Measurements from ENCODE around the gene PAIP2. TPM values are rescaled to one million over a fixed set of nuclear protein-coding genes. Genes with fewer than 3 reads are reported as not detected.

The PAIP2 gene
- total RNA-seq, 1 donor from 2014 or later: 77.6 TPM

DNA sequence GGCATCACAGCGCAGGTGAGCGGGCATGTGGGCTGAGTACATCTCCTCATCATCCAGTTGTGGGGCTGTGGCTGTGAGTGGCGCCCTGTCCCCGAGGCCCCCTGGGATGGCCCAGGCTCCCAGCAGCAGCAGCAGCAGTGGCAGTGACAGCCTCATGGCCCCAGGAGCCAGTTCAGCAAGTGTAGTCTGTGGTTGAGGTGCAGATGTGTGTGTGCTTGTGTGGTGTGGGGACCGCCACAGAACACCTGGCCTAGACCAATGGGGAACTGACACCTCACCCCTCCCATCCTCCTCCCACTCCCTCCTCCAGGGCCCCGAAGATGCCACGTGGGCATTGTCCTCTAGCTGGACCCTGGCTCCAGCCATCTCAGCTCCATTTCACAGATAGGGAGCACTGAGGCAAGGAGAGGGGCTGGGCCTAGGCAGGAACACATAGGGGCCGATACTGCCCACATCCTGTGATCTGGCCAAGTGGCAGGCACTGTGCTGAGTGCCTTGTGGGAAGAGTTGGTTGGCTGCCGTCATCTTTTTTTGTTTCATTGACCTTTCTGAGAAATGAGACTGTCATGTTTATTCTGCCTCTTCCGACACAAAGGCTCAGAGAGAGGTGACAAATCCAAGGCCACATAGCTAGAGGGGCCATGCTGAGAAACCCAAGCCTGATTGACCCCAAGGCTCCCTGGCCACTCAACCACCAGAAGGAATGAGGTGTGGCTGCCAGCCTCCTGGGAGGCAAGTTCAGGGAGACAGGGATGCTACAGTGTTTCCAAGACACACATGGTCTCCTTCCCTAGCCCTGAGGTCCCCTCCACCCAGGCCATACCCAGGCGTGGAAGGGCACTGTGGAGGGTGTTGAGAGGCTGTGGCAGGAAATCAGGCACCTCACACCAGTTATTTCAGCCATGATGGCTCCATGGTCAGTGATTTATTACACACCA lies 48.3 kb downstream of the PAIP2 start, which contains the start of gene MZB1:
Gene MZB1 (minus strand): TSS at position 213 of the 938 bp plus-strand sequence. CDS start 57 bp downstream, at position 156.
- no peak for TF ChIP-seq CTCF (conservative IDR thresholded peaks at IDR 0.05; ENCODE audit: low read depth, low read length)

DNA sequence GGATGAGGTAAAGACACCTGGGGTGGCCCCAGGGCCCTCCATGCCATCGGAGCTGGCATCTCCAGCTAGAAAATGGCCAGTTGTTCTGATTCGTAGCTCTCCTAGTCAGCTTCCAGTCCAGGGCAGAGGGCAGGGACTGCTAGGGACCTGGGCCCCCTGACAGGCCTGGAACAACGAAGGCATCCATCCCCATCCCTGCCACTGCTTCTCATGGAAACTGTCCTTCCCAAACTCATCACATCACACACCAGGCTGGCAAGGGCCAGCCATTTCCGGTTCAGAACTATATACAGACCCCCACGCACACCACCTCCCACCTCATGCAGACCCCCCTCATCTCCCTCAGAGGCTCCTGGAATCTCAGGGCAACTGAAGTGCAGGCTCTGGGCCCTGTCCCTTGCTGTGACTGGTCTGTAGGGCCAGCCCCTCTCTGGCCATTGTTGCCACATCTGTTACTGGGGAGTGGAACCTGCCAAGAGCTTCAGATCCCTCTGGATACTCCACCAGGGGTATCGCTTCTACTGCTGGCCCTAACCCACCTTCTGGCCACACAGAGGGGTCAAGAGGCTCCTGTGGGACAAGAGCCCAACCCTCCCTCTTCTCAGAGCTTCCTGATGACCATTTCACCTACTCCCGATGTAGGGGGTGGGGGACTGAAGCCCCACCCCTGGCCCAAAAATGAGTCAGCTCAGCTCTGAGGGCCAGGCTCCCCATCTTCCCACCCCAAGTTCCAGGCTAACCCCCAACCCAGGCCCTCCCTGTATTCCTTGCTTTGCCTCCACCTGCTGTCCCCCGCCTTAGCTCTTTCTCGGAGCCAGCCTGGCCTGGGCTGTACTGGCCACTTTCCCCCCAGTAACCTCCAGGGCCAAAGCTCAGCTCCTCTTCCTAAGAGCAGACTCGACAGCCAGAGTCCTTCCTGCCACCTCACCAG lies 49.2 kb downstream of the PAIP2 start:
- H3K4me3 ChIP-seq (ENCODE audit: low read depth, low read length): no peak overlapping the region
- DNase-seq (ENCODE audit: low read depth): no peak

More for the DNA sequence above, 48.3 kb downstream of the PAIP2 start, which contains the start of gene MZB1:
- no peak for DNase-seq (ENCODE audit: low read depth)
- peak within 1 kb of the TSS; percentile 55 for H3K4me3 ChIP-seq (ENCODE audit: low read depth, low read length)

GRCh38 chr5:139391570-139392323 lies 50.1 kb downstream of the PAIP2 start:
- no peak overlapping the region for H3K4me3 ChIP-seq (ENCODE audit: low read depth, low read length)
- DNase-seq (ENCODE audit: low read depth): no peak
- no peak for TF ChIP-seq CTCF (conservative IDR thresholded peaks at IDR 0.05; ENCODE audit: low read depth, low read length)

More for the DNA sequence above, 49.2 kb downstream of the PAIP2 start:
- TF ChIP-seq CTCF (conservative IDR thresholded peaks at IDR 0.05; ENCODE audit: low read depth, low read length): no peak

DNA sequence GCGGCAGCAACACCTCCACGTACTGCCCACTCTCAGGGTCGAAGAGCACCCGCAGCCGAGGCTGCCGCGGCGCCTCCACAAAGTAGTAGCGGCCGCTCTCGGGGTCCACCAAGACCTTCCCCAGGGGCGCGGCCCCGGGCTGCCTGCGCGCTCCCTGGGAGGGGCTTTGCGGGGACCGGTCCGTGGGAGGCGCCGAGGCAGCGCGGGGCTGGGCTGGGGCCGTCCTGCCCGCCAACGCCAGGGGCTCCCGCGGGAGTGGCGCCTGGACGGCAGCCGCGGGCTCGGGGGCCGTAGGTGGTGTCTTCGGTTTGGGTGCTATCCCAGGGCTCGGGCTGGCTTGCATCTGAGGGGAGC lies 50.6 kb downstream of the PAIP2 start:
- peak overlapping the region; percentile 53 for H3K4me3 ChIP-seq (ENCODE audit: low read depth, low read length)
- DNase-seq (ENCODE audit: low read depth): no peak
- TF ChIP-seq CTCF (conservative IDR thresholded peaks at IDR 0.05; ENCODE audit: low read depth, low read length): no peak

GRCh38 chr5:139392678-139393496 lies 51.2 kb downstream of the PAIP2 start:
- H3K4me3 ChIP-seq (ENCODE audit: low read depth, low read length): peak overlapping the region; percentile 53
- TF ChIP-seq CTCF (conservative IDR thresholded peaks at IDR 0.05; ENCODE audit: low read depth, low read length): peak; percentile 45
- DNase-seq (ENCODE audit: low read depth): no peak
